Peyer's patch (tissue), 4 donors: ENCODE data around the gene MFN1.

Experiments
- CTCF ChIP-seq, 6 experiments: fragments of 450-650 bp in 4 of 6; fragments of 200-600 bp in 2 of 6; sonication (generic) in 1 of 6; IDR thresholded peaks; one replicate each; pipeline ENCODE4 v1.5.1; 2017 to 2019; ENCODE audit warnings: antibody characterized with exemption in 6 of 6, mild to moderate bottlenecking in 3 of 6, moderate library complexity in 1 of 6
- POLR2A ChIP-seq, 2 donors: fragments of 450-650 bp; IDR thresholded peaks; one replicate each; pipeline ENCODE4 v1.5.1; 2017; ENCODE audit warnings: antibody characterized with exemption in 2 of 2, mild to moderate bottlenecking in 2 of 2, moderate library complexity in 2 of 2

- TF ChIP-seq CTCF (IDR thresholded peaks at IDR 0.05) (no peak), POLR2A (IDR thresholded peaks at IDR 0.05) (no peak)
Observed at GRCh38 chr3:179302111-179302510, 45.4 kb upstream of the MFN1 start.
